Stimulated activated CD8-positive, alpha-beta memory T cell treated with anti-CD3 and anti-CD28 coated beads, Interleukin-15, amount 100 ng/mL, for 48 hours (primary cell): ENCODE measurements around the gene TIAM2.
"Not testable (repeated sequence)": the region's sequence is repeated elsewhere in the genome, so short reads cannot be mapped to it uniquely, and the experiment has no call there.

Experiments
- DNase-seq, 2 donors: peaks; one replicate each; pipeline ENCODE4 v3.0.0-alpha.2; 2020; ENCODE audit warnings: low read depth in 2 of 2

Gene TIAM2

DNA sequence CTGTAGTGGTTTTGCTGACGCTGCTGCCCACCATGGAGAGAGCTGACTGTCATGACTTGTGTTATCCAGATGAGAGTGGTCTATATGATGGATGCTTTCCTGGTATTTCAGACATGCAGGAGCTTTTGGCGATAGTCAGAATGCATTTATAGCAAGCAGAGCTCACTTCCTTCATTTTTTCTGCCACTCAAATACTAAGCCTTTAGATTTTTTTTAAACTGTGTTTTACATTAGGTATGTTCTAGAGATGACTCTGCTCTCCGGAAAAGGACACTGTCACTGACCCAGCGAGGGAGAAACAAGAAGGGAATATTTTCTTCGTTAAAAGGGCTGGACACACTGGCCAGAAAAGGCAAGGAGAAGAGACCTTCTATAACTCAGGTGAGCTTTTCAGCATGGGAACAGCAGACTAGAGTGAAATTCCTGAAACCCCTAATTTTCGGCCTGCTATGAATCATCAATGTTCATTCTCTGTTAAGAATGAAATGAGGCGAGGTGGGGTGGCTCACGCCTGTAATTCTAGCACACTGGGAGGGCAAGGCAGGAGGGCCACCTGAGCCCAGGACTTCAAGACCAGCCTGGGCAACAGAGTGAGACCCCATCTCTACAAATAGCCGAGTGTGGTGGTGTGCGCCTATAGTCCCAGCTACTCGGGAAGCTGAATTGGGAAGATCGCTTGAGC, 170.1 kb downstream of the TIAM2 start:
- DNase-seq: no peak

DNA sequence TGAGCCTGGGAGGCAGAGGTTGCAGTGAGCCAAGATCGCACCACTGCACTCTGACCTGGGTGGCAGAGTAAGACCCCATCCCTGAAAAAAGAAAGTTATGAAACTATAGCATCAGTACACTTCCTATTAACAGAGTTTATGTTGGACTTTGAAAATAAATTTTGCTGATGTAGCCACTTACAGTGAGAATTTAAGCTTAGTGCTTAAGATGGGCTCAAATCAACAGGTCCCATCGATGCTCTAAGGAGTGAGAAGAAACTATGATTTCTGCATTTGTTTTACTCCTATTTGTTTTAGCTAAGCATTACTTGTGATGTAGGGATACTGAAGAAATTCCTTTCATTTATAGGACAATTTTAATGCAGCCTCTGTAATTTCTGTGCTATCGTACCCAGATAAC, 175.4 kb downstream of the TIAM2 start:
- DNase-seq: no peak

DNA sequence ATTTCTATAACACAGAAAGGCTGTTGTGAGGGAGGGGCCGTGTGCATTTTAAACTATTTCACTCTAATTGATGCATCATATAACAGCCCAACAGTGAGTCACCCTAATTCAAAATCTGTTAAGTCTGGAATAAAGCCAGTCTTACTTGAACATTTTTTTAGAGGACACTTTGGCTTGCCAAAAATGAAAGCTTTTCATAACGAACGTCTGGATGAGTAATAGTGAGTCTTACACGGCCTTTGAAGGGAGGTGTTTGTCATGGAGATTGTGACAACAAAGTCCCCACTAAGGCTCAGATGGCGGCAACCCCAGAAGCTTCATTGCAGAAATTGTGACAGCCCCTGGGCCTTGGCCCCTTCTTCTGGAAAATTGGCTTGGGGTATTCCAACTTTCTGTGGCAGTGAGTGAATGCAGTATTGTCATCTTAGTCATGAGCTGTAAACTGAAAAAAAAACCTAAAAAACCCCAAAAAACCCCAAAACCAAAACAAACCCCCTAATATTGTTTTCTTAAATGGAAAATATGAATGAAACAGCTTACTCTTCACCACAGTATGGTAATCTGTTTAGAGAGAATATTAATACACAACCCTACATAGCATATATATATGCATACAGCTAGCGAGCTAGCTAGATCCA, 176.1 kb downstream of the TIAM2 start:
- peak; percentile 83 for DNase-seq

DNA sequence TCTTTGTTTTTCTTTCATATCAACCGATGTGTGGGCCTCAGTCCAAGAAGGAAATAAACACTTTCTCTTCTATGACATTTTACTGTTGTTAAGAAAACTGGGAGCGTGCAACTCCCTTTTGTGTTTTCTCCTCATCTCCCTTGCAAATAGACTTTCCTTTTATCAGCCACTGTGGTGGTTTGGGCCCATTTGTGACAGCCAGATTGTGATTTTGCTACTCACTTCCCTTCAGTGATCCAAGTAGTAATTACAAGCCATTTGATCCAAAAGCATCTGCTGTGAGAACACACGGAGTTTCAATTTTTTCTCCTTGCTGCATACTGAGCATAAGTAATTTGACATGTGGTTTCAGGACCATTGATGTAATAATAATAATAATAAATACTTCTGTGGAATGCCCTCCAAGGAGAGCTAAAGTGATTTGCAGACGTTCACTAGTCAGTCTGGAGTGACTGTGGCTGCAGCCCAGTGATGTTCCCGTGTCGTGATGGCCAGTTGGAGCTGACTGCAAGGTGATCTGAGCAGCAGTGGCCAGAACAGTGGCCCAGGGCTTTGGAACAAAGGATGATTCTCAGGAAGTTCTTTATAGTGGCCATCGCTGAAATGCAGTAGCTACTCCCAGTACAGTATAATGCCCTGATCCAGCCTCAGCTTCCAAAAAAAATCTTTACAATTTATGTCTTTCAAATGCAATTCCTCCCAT, 176.8 kb downstream of the TIAM2 start:
- DNase-seq: no peak

DNA sequence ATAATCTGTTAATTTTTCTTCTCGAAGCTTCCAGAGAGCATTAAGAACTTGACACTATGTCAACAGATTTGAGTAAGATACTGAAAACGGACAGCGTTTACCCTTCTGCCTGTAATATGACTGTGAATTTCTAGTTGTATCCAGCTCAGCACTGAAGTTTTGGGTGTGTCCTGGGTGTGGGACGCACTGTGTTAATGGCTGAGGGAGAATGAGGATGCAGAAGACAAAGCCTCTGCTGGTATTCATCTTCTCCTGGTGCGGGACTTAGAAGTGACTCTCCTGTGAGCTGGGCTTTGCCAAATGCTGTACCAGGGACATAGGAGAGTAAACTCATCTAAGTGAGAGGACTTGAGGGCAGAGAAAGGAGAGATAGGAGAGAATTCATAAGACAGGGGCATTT, 178.4 kb downstream of the TIAM2 start:
- no peak for DNase-seq

DNA sequence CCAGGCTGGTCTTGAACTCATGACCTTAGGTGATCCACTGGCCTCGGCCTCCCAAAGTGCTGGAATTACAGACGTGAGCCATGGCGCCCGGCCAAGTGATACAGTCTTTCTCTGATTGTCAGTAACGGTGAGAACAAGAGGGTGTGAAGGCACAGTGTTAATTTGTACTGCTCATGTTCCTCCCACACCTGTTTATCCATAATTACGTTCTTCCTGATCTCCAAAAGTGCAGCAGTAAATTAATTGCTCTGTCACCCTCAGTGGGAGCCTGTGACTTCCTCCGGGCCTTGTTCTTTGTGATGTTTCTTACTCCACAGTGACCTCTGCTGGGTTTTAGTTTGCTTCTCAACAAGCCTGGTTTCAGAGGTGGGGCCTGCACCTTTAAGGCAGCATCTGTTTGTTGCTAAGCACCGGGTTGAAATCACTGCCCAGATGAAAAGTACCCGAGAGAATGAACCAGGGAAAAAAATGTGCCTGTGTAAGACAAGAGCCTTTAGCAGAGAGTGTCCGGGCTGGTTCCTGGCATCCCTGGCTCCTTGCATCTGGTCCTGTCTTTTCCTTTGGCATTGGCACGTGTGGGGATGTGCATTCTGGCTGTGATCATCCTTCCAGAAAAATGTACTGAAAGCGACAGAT, 179.6 kb downstream of the TIAM2 start:
- DNase-seq: peak in 1 of 2 donors; percentile 35

DNA sequence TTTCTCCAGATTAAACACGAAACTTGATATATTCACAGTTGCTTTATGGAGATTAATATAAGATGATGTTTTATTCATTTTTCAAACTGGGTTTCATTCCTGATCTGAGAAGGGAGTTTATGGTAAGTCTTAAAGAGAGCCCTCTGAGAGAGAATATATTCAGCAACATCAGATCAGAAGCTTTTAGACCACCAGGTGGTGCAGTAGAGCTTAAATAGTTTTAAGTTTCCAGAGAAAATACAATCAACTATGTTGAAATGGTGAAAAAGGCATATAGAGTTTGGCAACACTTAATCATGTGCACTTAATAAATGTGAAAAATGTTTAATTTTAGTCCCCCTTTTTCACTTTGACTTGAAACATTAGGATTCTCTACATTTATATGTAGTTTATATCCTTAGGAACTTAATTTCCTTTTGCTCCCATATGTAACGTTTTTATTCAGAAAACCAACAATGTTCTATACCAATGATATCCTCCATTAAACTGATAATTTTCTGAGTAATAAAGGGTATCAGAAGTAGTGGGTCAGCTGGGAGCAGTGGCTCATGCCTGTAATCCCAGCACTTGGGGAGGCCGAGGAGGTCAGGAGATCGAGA, 182.3 kb downstream of the TIAM2 start:
- no peak for DNase-seq

DNA sequence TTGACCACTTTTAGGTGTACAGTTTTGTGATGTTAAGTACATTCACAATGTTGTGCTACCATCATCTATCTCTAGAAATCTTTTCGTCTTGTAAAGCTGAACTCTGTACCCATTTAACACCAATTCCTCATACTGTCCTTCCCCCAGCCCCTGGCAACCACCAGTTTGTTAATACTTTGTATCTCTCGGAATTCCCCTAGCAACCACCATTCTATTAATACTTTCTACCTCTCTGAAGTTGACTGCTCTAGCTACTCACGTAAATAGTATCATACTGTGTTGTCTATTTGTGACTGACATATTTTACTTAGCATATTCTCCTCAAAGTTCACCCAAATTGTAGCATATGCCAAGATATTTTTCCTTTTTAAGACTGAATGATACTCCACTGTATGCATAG, 186.4 kb downstream of the TIAM2 start:
- no peak for DNase-seq

DNA sequence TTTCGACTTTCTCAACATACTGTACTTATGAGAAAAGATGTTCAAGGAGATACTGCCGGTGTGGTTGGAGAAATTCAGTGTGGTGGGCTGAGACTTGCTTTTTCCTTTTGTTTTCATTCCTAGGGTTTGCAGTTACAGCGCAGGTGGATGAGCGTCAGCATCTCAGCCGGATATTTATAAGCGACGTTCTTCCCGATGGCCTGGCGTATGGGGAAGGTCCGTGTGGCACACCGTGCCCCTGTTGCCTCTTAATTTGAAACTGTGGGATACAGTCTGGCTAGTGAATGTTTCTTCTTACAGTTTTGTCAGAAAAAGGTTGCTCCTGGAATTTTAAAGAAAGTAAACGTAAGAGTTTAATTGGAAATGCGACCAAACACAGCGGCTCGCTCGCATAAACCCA, 187.0 kb downstream of the TIAM2 start:
- no peak for DNase-seq

DNA sequence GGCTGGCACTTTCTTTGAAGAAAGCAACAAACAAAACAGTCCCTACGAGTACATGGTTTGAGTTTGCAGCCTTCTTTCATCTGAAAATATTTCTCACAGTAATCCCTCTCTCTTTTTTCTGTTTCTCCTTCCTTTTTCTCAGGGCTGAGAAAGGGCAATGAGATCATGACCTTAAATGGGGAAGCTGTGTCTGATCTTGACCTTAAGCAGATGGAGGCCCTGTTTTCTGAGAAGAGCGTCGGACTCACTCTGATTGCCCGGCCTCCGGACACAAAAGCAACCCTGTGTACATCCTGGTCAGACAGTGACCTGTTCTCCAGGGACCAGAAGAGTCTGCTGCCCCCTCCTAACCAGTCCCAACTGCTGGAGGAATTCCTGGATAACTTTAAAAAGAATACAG, 188.0 kb downstream of the TIAM2 start:
- DNase-seq: no peak

DNA sequence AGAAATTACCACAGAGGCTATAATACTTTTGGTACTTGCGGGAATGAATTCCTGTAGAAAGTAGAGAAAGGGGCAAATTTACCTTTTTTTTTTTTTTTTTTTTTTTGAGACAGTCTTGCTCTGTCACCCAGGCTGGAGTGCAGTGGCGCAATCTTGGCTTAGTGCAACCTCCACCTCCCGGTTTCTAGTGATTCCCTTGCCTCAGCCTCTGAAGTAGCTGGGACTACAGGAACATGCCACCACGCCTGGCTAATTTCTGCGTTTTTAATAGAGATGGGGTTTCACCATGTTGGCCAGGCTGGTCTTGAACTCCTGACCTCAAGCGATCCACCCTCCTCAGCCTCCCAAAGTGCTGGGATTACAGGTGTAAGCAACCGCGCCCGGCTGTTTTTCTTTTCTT, 189.9 kb downstream of the TIAM2 start:
- DNase-seq: not testable (repeated sequence)

DNA sequence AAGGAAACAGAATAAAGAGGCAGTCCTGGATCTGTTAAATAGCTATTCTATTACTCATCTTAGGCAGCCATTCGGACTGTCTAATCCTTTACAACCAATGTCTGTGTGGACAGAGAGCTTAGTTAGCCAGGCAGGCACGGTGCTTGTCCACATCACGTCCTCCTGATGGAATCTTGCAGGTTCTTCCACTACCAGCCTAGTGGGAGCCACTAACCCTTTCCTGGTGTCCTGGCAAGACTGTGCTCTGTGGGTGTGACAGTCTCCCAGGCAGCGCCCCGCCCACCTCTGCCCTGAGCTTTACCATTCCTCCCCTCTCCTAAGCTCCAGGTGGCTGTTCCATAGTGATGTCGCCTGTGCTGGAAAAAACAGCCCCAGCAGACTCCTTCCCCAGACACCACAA, 190.4 kb downstream of the TIAM2 start:
- DNase-seq: no peak

DNA sequence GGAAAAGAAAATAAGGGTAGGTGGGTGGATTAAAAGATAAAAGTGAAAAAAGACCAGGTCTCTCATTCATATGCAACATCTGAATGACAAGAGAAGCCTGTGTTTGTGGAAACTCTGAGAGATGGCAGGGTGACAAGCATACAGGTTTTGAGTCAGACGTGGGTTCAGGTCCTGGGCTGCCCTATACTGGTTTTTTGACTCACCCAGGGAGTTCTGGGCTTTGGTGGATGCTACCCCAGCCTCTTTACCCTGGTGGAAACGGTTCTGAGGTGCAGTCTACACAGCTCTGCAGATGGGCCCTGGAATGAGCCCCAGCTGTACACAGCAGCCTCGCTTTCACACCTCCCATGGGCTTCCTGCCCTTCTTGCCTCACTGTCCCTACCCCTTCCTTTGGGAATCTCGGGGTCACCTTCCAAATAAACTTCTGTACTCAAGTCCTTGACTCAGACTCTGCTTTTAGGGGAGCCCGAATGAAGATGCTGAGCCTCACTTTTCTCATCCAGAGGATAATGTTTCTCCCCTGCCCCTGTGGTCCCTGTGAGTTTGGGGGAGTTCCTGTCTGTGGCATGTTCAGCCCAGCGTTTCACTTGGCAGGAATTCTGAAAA, 191.0 kb downstream of the TIAM2 start:
- DNase-seq: peak; percentile 52 to 65

DNA sequence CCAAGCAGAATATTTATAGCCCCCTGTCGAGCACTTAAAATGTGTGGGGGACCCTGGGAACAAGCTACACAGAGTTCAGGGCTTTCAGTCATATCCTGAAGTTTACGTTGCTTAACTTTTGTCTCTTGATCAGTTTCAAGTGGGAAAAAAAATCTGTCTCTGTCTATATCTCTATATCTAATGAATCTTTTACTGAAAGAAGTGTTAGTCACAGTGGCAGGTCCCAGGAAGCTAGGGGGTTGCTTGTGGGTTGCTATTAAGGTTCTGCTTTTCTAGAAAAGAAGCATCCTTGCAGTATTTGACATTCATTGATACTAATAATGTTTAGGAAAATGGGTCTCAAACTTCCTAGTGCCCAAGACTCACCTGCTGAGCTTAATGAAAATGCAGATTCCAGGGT, 192.0 kb downstream of the TIAM2 start:
- DNase-seq: no peak

DNA sequence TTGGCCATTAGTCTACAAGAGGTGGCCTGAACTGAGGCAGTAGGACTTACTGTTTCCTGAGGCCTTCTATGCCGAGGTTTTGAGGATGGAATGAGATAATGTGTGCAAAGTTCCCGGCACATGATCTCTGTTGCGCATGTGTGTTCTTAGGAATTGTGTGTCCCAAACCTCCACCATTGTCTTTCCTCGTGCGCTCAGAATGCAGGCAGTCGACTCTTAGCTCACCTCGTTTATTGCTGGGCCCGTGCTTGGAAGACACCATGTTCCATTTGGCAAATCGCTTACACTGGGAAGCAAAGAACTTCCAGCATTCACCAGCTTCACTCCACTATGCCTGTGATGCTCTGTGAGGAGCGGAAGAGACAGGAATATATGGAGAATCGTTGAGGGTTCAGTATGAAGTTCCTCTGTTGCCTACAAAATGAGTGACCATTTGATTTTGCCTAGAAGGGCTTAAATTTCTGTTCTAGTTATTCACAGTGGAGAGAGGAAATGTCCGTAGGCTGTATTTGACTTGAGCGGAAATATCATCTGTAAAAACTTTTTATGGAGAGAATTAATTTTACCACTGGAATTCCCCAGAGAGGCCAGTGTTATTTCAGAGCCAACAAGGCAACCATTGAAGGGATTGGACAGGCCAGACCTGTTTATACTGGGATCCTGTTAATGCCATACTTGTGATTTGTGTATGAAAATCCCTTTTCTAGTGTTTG, 193.0 kb downstream of the TIAM2 start:
- no peak for DNase-seq

DNA sequence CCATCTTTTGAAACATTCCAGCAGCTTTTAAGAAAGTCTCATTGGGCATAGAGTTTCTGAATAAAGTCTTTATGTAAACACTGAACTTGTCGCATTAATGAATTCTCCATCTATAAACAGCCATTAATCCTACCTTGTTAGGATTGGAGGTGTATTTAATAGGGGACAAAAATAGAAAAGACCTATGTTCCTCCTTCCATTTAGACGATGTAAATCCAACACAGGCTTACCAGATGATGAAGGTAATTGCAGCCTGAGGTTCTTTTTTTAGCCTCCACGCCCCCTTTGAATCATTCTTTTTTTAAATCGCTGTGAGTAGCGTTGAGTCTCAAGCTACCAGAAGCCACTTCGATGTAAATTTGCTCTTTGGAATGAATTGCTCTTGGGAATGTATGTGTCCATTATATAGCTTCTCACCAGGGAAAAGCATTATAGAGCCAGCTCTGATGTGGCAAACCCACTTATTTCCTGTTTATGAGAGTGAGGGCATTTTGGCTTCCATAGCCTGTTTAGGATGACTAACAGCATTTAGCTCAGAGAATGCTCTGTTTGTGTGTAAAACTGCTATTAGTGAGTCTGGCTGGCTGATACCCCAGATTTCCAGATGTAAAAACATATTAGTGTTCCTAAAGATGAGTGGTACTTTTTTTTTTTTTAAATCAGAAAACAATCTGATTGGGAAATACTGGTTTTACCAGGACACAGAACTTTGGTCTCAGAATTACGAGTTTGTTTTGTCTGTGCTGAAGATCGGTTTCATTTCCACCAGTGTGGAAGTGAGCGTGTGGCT, 193.8 kb downstream of the TIAM2 start:
- DNase-seq: no peak

DNA sequence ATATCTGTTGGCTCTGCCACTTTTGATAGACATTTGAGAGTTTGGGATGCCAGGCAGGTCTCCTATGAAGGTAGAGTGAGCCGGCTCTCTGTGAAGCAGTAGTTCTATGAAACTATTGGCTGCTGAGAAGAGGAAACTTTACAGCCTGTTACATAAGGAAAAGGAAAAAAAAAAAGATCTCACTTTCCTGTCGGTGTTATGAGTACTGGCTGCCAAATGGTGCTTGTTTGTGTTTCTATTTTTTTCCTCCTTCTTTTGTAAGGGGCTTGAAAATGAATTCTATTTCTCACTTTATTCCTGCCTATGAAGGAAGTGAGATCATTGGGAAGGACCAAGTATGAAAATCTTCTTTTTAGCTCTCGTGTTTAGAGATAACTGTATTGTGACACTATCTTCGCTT, 195.6 kb downstream of the TIAM2 start:
- DNase-seq: no peak

DNA sequence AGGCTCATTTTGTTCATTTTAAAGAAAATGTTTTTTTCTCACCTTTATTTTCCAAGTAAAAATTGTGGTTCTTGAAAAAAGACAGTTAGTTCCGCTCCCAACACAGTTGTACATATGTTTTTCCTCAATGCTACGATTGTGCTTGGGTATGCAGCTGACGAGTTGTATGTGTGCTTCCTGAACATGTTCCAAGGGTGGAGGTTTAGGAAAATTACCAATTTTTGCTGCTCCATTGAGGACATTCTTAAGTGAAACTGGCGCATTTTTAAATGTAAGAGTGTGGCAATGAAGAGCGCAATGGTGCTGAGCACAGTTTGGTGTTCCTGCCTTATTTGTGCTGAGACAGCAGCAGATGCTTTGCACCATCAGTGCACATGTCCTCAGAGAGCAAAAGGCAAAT, 198.4 kb downstream of the TIAM2 start:
- no peak for DNase-seq

DNA sequence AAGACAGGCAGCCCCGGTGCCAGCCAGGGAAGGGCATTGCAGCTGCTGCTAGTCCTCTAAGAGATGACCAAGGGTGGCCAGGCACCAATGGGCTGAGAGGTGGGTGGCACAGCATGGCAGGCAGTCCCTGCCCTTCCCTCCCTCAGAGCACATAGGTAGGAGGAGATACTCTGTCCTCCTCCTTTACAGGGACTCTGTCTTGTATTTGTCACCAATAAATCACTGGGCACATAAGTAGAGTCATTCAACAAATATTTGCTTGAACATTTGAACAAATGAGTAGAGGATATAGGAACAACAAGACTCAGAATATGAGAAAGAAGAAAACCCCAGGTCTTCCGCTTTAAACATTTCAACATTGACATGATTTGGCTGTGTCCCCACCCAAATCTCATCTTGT, 199.3 kb downstream of the TIAM2 start:
- no peak for DNase-seq

DNA sequence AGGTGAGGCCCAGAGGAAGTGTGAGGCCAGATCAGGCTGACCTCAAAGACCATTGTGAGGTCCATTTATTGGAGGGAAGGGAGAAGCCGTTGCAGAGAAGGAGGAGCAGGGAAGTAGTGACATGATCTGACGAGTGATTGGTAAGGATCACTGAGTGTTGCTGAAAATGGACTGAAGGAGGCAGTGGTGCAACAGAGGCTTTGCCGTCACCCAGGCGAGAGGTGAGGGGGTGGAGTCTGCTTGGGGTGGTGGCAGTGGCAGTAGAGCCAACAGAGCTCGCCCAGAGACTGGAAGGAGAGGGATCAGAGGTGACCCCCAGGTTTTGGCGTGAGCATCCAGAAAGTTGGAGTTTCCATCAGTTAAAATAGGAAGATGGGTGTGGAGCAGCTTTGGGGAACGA, 200.8 kb downstream of the TIAM2 start:
- DNase-seq: no peak
